IPS-11a (cell line): ENCODE data around the gene F12.

Source experiments
- H3K4me3 ChIP-seq: one replicate; pipeline ENCODE4 v1.5.1; 2013; ENCODE audit warnings: low read depth, low read length, control low read depth

F12 gene

DNA sequence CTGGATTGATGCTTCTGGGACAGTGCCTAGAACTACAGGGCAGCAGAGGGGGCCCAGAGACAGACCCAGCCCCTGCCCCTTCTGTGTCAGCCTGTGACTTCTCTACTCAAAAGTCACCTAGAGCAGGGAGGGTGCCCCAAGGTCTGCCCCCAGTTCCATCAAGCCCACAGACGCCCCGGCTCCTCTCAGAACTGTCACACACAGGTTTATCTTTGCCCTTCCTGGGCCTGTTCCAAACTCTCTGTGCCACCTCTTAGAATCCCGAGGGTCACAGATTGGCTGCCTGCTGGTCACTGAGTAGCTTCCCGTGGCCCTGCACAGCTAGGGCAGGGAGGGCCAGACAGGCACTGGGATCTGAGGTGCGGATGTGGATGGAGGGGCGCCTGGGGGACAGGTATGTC lies 49.9 kb downstream of the F12 start:
- no peak overlapping the region for H3K4me3 ChIP-seq

DNA sequence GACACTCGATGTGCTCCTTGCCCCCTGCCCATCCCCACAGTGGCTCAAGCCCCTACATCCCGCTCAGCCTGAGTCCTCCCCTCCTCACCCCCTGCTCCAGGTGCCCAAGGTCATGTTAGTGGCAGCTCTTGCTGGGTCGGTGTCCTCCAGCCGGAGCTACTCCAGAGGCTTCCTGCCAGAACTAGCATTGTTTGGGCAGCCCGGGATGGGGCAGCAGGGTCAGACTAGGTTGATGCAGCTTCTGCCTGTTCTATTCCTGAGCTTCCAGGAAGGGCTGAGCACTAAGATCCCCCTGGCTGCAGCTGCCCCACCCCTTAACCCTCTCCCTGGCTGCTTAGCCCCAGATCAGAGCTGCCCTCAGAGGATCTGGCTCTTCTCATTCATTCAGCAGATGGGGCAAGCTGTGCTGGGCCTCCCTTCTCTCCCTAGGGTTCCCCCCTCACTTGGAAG lies 51.0 kb downstream of the F12 start:
- H3K4me3 ChIP-seq: no peak overlapping the region

DNA sequence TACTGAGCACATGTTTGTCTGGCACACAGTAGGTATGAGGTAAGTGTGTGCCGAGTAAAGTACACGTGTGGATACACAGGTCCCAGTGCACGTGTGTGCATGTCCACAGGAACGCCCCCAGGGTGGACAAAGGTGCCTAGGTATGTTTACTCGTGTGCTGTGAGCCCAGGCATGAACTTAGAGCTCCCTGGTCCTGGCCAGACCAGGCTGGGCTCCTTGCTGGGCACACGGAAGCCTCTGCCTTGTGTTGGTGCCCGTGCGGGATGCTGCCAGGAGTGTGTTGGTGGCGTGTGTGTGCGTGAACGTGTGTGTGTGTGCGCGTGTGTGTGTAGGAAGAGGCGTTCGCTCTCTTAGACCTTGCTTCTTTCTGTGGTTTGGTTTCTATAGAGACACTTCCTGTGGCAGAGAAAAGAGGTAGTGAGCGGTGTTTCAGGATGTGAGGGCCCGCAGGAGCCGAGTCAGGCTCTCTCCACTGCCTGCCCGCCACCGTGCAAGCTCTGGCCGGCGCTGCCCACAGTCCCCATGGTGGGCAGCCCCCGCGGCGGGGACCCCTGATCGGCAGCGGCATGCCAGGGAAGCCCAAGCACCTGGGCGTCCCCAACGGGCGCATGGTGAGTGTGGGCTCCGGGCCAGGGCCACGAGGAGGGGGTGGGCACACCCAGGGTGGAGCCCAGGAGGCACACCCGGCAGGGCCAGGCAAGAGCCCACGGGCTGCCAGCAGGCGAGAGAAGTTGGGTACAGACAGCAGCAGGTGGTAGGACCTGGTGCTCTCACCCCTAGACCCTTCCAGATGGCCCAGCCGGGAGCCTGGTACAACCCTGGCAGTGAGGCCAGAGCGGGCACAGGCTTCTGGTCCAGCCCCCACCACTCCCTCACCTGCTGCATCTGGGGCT lies 51.7 kb downstream of the F12 start, which contains the start of gene RGS14:
TSS of gene RGS14 (plus strand) at position 466 of the 893 bp plus-strand sequence. CDS start at position 567, 101 bp downstream.
- H3K4me3 ChIP-seq: no peak within 1 kb of the TSS

DNA sequence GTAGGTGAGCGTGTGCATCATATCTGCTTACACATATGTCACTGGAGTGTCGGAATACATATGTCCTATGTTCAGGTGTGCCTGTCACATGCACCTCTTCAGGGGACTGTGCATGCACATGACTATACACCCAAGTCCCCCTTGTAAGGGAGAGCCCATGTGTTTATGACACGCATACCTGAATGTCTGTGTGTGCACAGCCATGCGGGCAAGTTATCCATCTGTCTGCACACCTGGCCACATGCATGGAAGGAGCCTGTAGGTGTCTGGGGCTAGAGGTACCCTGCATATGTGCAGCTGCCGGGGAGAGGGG lies 52.3 kb downstream of the F12 start:
- H3K4me3 ChIP-seq: no peak overlapping the region

DNA sequence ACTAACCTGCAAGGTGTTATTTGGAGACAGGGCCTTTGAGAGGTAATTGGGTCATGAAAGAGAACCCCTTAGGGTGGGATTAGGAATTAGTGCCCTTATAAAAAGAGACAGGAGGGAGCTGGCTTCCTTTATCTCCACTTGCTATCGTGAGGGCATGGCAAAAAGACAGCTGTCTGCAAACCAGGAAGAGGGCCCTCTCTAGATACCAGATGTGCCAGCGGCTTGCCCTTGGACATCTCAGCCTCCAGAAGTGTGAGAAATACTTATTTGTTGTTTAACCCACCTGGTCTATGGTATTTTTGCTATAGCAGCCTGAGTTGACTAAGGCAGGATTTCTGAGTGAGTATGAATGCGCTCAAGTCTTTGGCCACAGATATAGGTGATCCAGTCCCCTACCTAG lies 52.6 kb downstream of the F12 start:
- no peak overlapping the region for H3K4me3 ChIP-seq

DNA sequence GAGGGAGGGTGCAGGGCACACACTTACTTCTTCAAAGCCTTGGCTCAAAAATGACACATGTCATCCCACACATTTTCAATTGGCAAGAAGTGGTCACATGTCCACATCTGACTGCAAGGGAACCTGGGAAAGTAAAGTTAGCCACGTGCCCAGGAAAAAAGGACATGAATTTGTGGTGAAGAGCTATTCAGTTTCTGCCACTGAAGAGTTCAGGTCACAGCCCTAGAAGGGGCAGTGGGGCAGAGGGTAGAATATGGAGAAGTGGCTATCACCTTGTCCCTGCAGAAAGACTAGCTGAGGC lies 53.5 kb downstream of the F12 start:
- no peak overlapping the region for H3K4me3 ChIP-seq

- no peak overlapping the region for H3K4me3 ChIP-seq
Observed at GRCh38 chr5:177355162-177355867, 54.0 kb downstream of the F12 start.

DNA sequence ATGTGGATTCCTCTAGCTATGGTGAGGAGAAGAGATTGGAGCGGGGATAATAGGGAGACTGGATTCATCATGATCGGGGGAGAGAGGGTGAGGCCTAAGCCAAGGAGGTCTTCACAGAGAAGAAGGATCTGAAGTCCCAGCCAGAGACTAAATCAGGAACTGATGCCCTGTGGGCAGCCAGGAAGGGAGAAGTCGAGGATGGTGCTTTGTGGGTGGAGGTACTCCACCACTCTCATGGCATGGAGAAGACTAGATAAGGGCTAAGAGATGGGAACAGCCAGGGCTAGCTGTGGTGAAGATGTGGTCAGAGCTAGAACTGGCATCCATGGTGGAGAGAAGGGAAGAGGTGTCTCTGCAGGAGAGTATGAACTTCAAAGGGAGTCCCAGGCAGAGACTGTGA lies 54.7 kb downstream of the F12 start:
- H3K4me3 ChIP-seq: no peak overlapping the region

GRCh38 chr5:177354256-177354655 lies 55.1 kb downstream of the F12 start:
- no peak overlapping the region for H3K4me3 ChIP-seq

- H3K4me3 ChIP-seq: no peak overlapping the region
Observed at GRCh38 chr5:177353093-177353492, 56.3 kb downstream of the F12 start.
